ENCODE results near the gene ATP5PO.
A peak's percentile ranks its signal among the peaks of the same experiment; 100 is the strongest.

GRCh38 chr21:33924079-33924765, 8.6 kb upstream of the ATP5PO start:
- TF ChIP-seq CTCF (IDR thresholded peaks at IDR 0.05) (peak; percentile 91 to 95 (median 92)), POLR2A (IDR thresholded peaks at IDR 0.05) (no peak)

All from uterus (tissue), 2 donors.